ENCODE measurements around the gene DAZL.

DAZL gene

GRCh38 chr3:16595778-16596177 lies 9.4 kb downstream of the DAZL start:
- no peak for DNase-seq (ENCODE audit: low spot score)

GRCh38 chr3:16589867-16590624 lies 15.2 kb downstream of the DAZL start:
- DNase-seq (ENCODE audit: low spot score), result no peak

GRCh38 chr3:16589120-16589519 lies 16.1 kb downstream of the DAZL start:
- no peak for DNase-seq (ENCODE audit: low spot score)

GRCh38 chr3:16587681-16588060 lies 17.6 kb downstream of the DAZL start:
- DNase-seq (ENCODE audit: low spot score), result no peak

GRCh38 chr3:16587047-16587680 lies 18.1 kb downstream of the DAZL start:
- no peak for DNase-seq (ENCODE audit: low spot score)

- no peak for DNase-seq (ENCODE audit: low spot score)
Observed at GRCh38 chr3:16584880-16585279, 20.3 kb downstream of the DAZL start.

- no peak for DNase-seq (ENCODE audit: low spot score)
Observed at GRCh38 chr3:16583551-16583950, 21.7 kb downstream of the DAZL start.

- DNase-seq (ENCODE audit: low spot score), result no peak
Observed at GRCh38 chr3:16570113-16570512, 35.1 kb downstream of the DAZL start.

GRCh38 chr3:16568532-16568931 lies 36.7 kb downstream of the DAZL start:
- no peak for DNase-seq (ENCODE audit: low spot score)

GRCh38 chr3:16568115-16568514 lies 37.1 kb downstream of the DAZL start:
- no peak for DNase-seq (ENCODE audit: low spot score)

GRCh38 chr3:16559653-16560365 lies 45.4 kb downstream of the DAZL start:
- DNase-seq (ENCODE audit: low spot score), result no peak

GRCh38 chr3:16554126-16554525 lies 51.1 kb downstream of the DAZL start:
- DNase-seq (ENCODE audit: low spot score), result no peak

- DNase-seq (ENCODE audit: low spot score), result no peak
Observed at GRCh38 chr3:16552757-16553156, 52.5 kb downstream of the DAZL start.

- DNase-seq (ENCODE audit: low spot score), result no peak
Observed at GRCh38 chr3:16551342-16551976, 53.8 kb downstream of the DAZL start.

- DNase-seq (ENCODE audit: low spot score), result peak; percentile 87
Observed at GRCh38 chr3:16550676-16551341, 54.4 kb downstream of the DAZL start.

- DNase-seq (ENCODE audit: low spot score), result no peak
Observed at GRCh38 chr3:16550305-16550675, 54.9 kb downstream of the DAZL start.

- DNase-seq (ENCODE audit: low spot score), result no peak
Observed at GRCh38 chr3:16548721-16549120, 56.5 kb downstream of the DAZL start.

- DNase-seq (ENCODE audit: low spot score), result no peak
Observed at GRCh38 chr3:16547561-16548357, 57.5 kb downstream of the DAZL start.

- no peak for DNase-seq (ENCODE audit: low spot score)
Observed at GRCh38 chr3:16546186-16547010, 58.8 kb downstream of the DAZL start.

GRCh38 chr3:16545413-16546185 lies 59.6 kb downstream of the DAZL start:
- no peak for DNase-seq (ENCODE audit: low spot score)
